Measurements from ENCODE around the gene TLE4. TPM values are rescaled to one million over a fixed set of nuclear protein-coding genes. Genes with fewer than 3 reads are reported as not detected.

Gene TLE4
- total and polyA plus RNA-seq, 10 of the 15 experiments (the other 5 are each of a cell fraction or from before 2014, with no cell fraction given), result 5.3 to 53.3 (median 23.3) TPM

DNA sequence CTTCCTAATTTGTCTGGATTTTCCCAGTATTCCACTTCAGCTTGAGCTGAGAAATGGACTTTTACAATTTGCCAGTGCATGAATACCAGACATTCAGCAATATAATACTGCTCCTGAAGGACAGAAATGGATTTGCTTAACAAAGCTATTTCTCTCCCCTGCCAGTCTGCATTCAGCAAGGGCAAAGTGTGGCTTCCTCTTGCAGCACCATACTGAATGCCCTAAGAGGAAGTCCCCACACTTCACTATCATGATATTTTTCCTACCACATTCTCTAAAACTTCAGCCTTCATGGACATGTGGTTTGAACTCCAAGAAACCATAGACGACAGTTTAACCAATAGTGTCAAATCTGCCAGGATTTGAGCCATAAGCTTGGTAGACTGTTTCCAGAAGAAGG, 19.8 kb upstream of the TLE4 start:
- no peak overlapping the region for H3K9ac ChIP-seq (ENCODE audit: control insufficient read depth, insufficient read depth, low read length)
- no TSS peak for BruUV-seq (replicated peaks)
- SMC1A ChIA-PET (ENCODE audit: uncharacterized antibody, unreplicated experiment), result no interaction called here
- no peaks in the 10 kb centered on the region for H3K36me3 ChIP-seq (ENCODE audit: control insufficient read depth in 2 of 2, insufficient read depth in 2 of 2, low read length in 1 of 2)
- H3K79me2 ChIP-seq (ENCODE audit: control insufficient read depth, insufficient read depth, low read length), result no peaks in the 10 kb centered on the region
- H3K27me3 ChIP-seq (replicated peaks in 1 of 2; ENCODE audit: control insufficient read depth in 2 of 2, insufficient read depth in 2 of 2, low read length in 1 of 2), result no peaks in the 10 kb centered on the region
- RAD21 ChIA-PET (ENCODE audit: unreplicated experiment), result no interaction called here
- H3K4me1 ChIP-seq (ENCODE audit: control insufficient read depth, insufficient read depth, low read length), result no peaks in the 10 kb centered on the region
- no peak overlapping the region for H3K27ac ChIP-seq (ENCODE audit: control insufficient read depth, insufficient read depth)
- CTCF ChIA-PET, result no interaction called here
- H2AFZ ChIP-seq (ENCODE audit: control insufficient read depth, low read depth, low read length), result no peak overlapping the region
- H4K20me1 ChIP-seq (ENCODE audit: control insufficient read depth, insufficient read depth), result no peaks in the 10 kb centered on the region
- in situ Hi-C loops (cut with MboI) (no loop called here), intact Hi-C loops (cut with micrococcal nuclease; ENCODE audit: unreplicated experiment) (no loop called here)
- POLR2A ChIA-PET, result interaction anchor here (0.5 kb wide), 1 partner anchor 253 kb away, joined by 3 read pairs; no protein-coding TSS in a partner anchor
- ATAC-seq (no peak), DNase-seq (ENCODE audit: low read depth, low spot score) (no peak), FAIRE-seq (no peak)
- no peak overlapping the region for H3K4me2 ChIP-seq (ENCODE audit: control insufficient read depth, insufficient read depth)
- H3K9me3 ChIP-seq (replicated peaks; ENCODE audit: control insufficient read depth, insufficient read depth, low read length), result no peaks in the 10 kb centered on the region
- no peak for TF ChIP-seq BRCA1 (IDR thresholded peaks at IDR 0.05; ENCODE audit: low read depth, low read length)
- no peak for TF ChIP-seq EED (IDR thresholded peaks at IDR 0.05; ENCODE audit: low read depth)
- TF ChIP-seq TCF12 (IDR thresholded peaks at IDR 0.05; ENCODE audit: low read depth, low read length), result no peak
- TF ChIP-seq LARP7 (IDR thresholded peaks at IDR 0.05), result no peak
- no peak for TF ChIP-seq BACH1 (IDR thresholded peaks at IDR 0.05; ENCODE audit: borderline replicate concordance)
- no peak for TF ChIP-seq ZNF207 (IDR thresholded peaks at IDR 0.05; ENCODE audit: borderline replicate concordance)
- no peak for TF ChIP-seq CHD2 (IDR thresholded peaks at IDR 0.05; ENCODE audit: borderline replicate concordance, low read depth, low read length)
- TF ChIP-seq FOXM1 (IDR thresholded peaks at IDR 0.05; ENCODE audit: low read depth, low read length), result no peak
- no peak for TF ChIP-seq ZNF217 (IDR thresholded peaks at IDR 0.05)
- TF ChIP-seq, protein P1, sequence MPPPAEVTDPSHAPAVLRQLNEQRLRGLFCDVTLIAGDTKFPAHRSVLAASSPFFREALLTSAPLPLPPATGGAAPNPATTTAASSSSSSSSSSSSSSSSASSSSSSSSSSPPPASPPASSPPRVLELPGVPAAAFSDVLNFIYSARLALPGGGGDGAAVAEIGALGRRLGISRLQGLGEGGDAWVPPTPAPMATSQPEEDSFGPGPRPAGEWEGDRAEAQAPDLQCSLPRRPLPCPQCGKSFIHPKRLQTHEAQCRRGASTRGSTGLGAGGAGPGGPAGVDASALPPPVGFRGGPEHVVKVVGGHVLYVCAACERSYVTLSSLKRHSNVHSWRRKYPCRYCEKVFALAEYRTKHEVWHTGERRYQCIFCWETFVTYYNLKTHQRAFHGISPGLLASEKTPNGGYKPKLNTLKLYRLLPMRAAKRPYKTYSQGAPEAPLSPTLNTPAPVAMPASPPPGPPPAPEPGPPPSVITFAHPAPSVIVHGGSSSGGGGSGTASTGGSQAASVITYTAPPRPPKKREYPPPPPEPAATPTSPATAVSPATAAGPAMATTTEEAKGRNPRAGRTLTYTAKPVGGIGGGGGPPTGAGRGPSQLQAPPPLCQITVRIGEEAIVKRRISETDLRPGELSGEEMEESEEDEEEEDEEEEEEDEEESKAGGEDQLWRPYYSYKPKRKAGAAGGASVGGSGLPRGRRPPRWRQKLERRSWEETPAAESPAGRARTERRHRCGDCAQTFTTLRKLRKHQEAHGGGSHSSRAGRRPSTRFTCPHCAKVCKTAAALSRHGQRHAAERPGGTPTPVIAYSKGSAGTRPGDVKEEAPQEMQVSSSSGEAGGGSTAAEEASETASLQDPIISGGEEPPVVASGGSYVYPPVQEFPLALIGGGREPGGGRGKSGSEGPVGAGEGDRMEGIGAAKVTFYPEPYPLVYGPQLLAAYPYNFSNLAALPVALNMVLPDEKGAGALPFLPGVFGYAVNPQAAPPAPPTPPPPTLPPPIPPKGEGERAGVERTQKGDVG (CRISPR knock-in tag; IDR thresholded peaks at IDR 0.05), result no peak
- TF ChIP-seq TCF3 (IDR thresholded peaks at IDR 0.05; ENCODE audit: borderline replicate concordance, insufficient read depth, low read depth, low read length), result no peak
- TF ChIP-seq POLR2AphosphoS5 (IDR thresholded peaks at IDR 0.05; ENCODE audit: low read length), result no peak
- no peak for TF ChIP-seq ESRRA (IDR thresholded peaks at IDR 0.05; ENCODE audit: low read length)
- no peak for TF ChIP-seq HCFC1 (IDR thresholded peaks at IDR 0.05; ENCODE audit: low read length)
- TF ChIP-seq, protein P2, sequence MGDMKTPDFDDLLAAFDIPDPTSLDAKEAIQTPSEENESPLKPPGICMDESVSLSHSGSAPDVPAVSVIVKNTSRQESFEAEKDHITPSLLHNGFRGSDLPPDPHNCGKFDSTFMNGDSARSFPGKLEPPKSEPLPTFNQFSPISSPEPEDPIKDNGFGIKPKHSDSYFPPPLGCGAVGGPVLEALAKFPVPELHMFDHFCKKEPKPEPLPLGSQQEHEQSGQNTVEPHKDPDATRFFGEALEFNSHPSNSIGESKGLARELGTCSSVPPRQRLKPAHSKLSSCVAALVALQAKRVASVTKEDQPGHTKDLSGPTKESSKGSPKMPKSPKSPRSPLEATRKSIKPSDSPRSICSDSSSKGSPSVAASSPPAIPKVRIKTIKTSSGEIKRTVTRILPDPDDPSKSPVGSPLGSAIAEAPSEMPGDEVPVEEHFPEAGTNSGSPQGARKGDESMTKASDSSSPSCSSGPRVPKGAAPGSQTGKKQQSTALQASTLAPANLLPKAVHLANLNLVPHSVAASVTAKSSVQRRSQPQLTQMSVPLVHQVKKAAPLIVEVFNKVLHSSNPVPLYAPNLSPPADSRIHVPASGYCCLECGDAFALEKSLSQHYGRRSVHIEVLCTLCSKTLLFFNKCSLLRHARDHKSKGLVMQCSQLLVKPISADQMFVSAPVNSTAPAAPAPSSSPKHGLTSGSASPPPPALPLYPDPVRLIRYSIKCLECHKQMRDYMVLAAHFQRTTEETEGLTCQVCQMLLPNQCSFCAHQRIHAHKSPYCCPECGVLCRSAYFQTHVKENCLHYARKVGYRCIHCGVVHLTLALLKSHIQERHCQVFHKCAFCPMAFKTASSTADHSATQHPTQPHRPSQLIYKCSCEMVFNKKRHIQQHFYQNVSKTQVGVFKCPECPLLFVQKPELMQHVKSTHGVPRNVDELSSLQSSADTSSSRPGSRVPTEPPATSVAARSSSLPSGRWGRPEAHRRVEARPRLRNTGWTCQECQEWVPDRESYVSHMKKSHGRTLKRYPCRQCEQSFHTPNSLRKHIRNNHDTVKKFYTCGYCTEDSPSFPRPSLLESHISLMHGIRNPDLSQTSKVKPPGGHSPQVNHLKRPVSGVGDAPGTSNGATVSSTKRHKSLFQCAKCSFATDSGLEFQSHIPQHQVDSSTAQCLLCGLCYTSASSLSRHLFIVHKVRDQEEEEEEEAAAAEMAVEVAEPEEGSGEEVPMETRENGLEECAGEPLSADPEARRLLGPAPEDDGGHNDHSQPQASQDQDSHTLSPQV (IDR thresholded peaks at IDR 0.05), result no peak
- TF ChIP-seq MYC (IDR thresholded peaks at IDR 0.05; ENCODE audit: insufficient read depth, insufficient read length, insufficient replicate concordance, low read length, severe bottlenecking), result no peak
- no peak for TF ChIP-seq CBX5 (IDR thresholded peaks at IDR 0.05; ENCODE audit: low read depth)
- no peak overlapping the region for H3K4me3 ChIP-seq
- 30% methylated on average over 1 of the region's 1 CpG for WGBS (ENCODE audit: insufficient coverage, insufficient replicate concordance, low lambda C conversion rate, missing lambda C conversion rate)
